ENCODE data around the gene SNX33.
"Not testable (repeated sequence)": the region's sequence is repeated elsewhere in the genome, so short reads cannot be mapped to it uniquely, and the experiment has no call there.

The SNX33 gene

GRCh38 chr15:75662823-75663519 is 15.3 kb downstream of the SNX33 start:
- DNase-seq = no peak

GRCh38 chr15:75663931-75664421 is 16.3 kb downstream of the SNX33 start:
- no peak for DNase-seq

GRCh38 chr15:75666823-75667501 is 19.2 kb downstream of the SNX33 start:
- no peak for DNase-seq

- no peak for DNase-seq
These were observed 21.6 kb downstream of the SNX33 start for GRCh38 chr15:75669191-75669878.

- no peak for DNase-seq
These were observed 22.1 kb downstream of the SNX33 start for GRCh38 chr15:75669879-75670212.

GRCh38 chr15:75671730-75672602 is 24.3 kb downstream of the SNX33 start:
- DNase-seq = no peak

- DNase-seq = no peak
These were observed 25.1 kb downstream of the SNX33 start for GRCh38 chr15:75672646-75673425.

- no peak for DNase-seq
These were observed 25.9 kb downstream of the SNX33 start for GRCh38 chr15:75673426-75674235.

- no peak for DNase-seq
These were observed 26.7 kb downstream of the SNX33 start for GRCh38 chr15:75674366-75674765.

GRCh38 chr15:75675579-75676404 is 28.1 kb downstream of the SNX33 start:
- DNase-seq = no peak

GRCh38 chr15:75676688-75677464 is 29.2 kb downstream of the SNX33 start:
- DNase-seq = no peak

- DNase-seq = no peak
These were observed 30.0 kb downstream of the SNX33 start for GRCh38 chr15:75677465-75678323.

GRCh38 chr15:75678324-75678690 is 30.6 kb downstream of the SNX33 start:
- not testable (repeated sequence) for DNase-seq

GRCh38 chr15:75680007-75680789 is 32.5 kb downstream of the SNX33 start:
- DNase-seq = no peak

GRCh38 chr15:75682181-75683135 is 34.7 kb downstream of the SNX33 start:
- no peak for DNase-seq

GRCh38 chr15:75683646-75684312 is 36.1 kb downstream of the SNX33 start:
- DNase-seq = peak; percentile 73

All from stimulated activated CD4-positive, alpha-beta T cell treated with anti-CD3 and anti-CD28 coated beads, Interleukin-4, amount 100 ng/mL, for 1 hour (primary cell).